HCT116 (cell line): ENCODE data around the gene HIPK2. TPM values are rescaled to one million over a fixed set of nuclear protein-coding genes. Genes with fewer than 3 reads are reported as not detected.

Experiments
- ATAC-seq: fragments of 200-7000 bp; cut with Tn5 transposase; 2 replicates; pipeline ENCODE4 v1.9.1; 2020; ENCODE audit warnings: mild to moderate bottlenecking, moderate library complexity
- BruUV-seq: library from RNA; stranded (reverse); fragments of 400-500 nt; replicated peaks from 2 replicates; lab custom pipeline; 2021; lab: Mats Ljungman, UMichigan
- CTCF ChIA-PET: fragments of 300-600 bp; sonication (Branson Sonifier 250); formaldehyde crosslinking; loops from one replicate; lab custom pipeline; 2021; ENCODE audit warnings: antibody characterized with exemption; lab: Charles Lee
- POLR2A ChIA-PET: fragments of 300-600, 350-600 bp; sonication (Branson Sonifier 250); formaldehyde crosslinking; loops from one replicate; lab custom pipeline; 2021; ENCODE audit warnings: antibody characterized with exemption; lab: Charles Lee
- RAD21 ChIA-PET, 2 experiments: fragments of 300-600 bp; sonication (Branson Sonifier 250); formaldehyde crosslinking; loops; one replicate each; lab custom pipeline; 2023; ENCODE audit warnings: low total read pairs in 2 of 2; ENCODE audit not compliant: uncharacterized antibody in 2 of 2, unreplicated experiment in 2 of 2, low non-redundant PET in 1 of 2; lab: Charles Lee
- DNase-seq: peaks from one replicate; pipeline ENCODE4 v3.0.0-alpha.2; 2010; ENCODE audit warnings: low read depth, low spot score
- H2AFZ ChIP-seq: fragments of 200-600 bp; shearing (Covaris generic), sonication (generic); 2 replicates; pipeline ENCODE4 v1.6.1; 2017; ENCODE audit warnings: low read depth, mixed run types, mixed read lengths, antibody characterized with exemption, low read length; ENCODE audit not compliant: poor library complexity, severe bottlenecking
- H3K27ac ChIP-seq: 2 replicates; pipeline ENCODE4 v1.5.1; 2012; ENCODE audit warnings: low read depth, low read length
- H3K27me3 ChIP-seq: fragments of 200-600 bp; sonication (generic); 2 replicates; pipeline ENCODE4 v1.6.1; 2016; ENCODE audit warnings: mixed run types, low read length, mixed read lengths; ENCODE audit not compliant: insufficient read depth
- H3K36me3 ChIP-seq, 2 experiments: fragments of 200-500 bp in 1 of 2; fragments of 200-600 bp in 1 of 2; sonication (Bioruptor generic) in 1 of 2; sonication (generic) in 1 of 2; 2 replicates each; pipeline versions ENCODE4 v1.5.1 to v1.6.1; 2014 to 2016; ENCODE audit warnings: low read length in 2 of 2, inconsistent platforms in 1 of 2, mixed read lengths in 1 of 2, mixed run types in 1 of 2; ENCODE audit not compliant: insufficient read depth in 2 of 2, control insufficient read depth in 1 of 2
- H3K4me1 ChIP-seq, 2 experiments: fragments of 200-600 bp in 1 of 2; sonication (generic) in 1 of 2; 2 replicates each; pipeline versions ENCODE4 v1.5.1 to v1.6.1; 2012 to 2017; ENCODE audit warnings: low read length in 2 of 2, inconsistent platforms in 1 of 2, mild to moderate bottlenecking in 1 of 2, mixed read lengths in 1 of 2, mixed run types in 1 of 2, moderate library complexity in 1 of 2; ENCODE audit not compliant: insufficient read depth in 2 of 2, control insufficient read depth in 1 of 2
- H3K4me2 ChIP-seq: fragments of 200-600 bp; sonication (generic); 2 replicates; pipeline ENCODE4 v1.6.1; 2017; ENCODE audit warnings: mixed run types, low read length, mixed read lengths
- H3K4me3 ChIP-seq, 2 experiments: fragments of 200-600 bp in 1 of 2; sonication (generic) in 1 of 2; replicated peaks in 1 of 2; 2 replicates each; pipeline ENCODE4 v1.5.1; 2011 to 2016; ENCODE audit warnings: low read length in 2 of 2, control low read depth in 1 of 2, low read depth in 1 of 2, mild to moderate bottlenecking in 1 of 2, mixed read lengths in 1 of 2, mixed run types in 1 of 2
- H3K79me2 ChIP-seq: fragments of 200-600 bp; sonication (generic); 2 replicates; pipeline ENCODE4 v1.6.1; 2017; ENCODE audit warnings: mild to moderate bottlenecking, mixed run types, low read length, moderate library complexity, mixed read lengths; ENCODE audit not compliant: insufficient read depth
- H3K9ac ChIP-seq: fragments of 200-600 bp; sonication (generic); 2 replicates; pipeline ENCODE4 v1.6.1; 2016; ENCODE audit warnings: low read length, mixed read lengths
- H3K9me2 ChIP-seq: fragments of 200-600 bp; sonication (generic), shearing (Covaris generic); 2 replicates; pipeline ENCODE4 v1.6.1; 2017; ENCODE audit warnings: mixed run types, mild to moderate bottlenecking, moderate library complexity; ENCODE audit not compliant: insufficient read depth
- H3K9me3 ChIP-seq, 2 experiments: fragments of 200-500 bp in 1 of 2; fragments of 200-600 bp in 1 of 2; sonication (Bioruptor generic) in 1 of 2; sonication (generic) in 1 of 2; 2 replicates each; pipeline ENCODE4 v1.6.1; 2014 to 2017; ENCODE audit warnings: low read length in 2 of 2, mixed read lengths in 2 of 2, inconsistent platforms in 1 of 2, low read depth in 1 of 2, mild to moderate bottlenecking in 1 of 2, mixed run types in 1 of 2, moderate library complexity in 1 of 2; ENCODE audit not compliant: control insufficient read depth in 1 of 2, insufficient read depth in 1 of 2
- H4K20me1 ChIP-seq: fragments of 200-600 bp; sonication (generic), shearing (Covaris generic); 2 replicates; pipeline ENCODE4 v1.6.1; 2017; ENCODE audit warnings: mixed run types, mild to moderate bottlenecking, moderate library complexity; ENCODE audit not compliant: insufficient read depth
- CBX3 ChIP-seq: IDR thresholded peaks from 2 replicates; pipeline ENCODE4 v1.6.1; 2012; ENCODE audit warnings: low read depth
- CEBPB ChIP-seq: IDR thresholded peaks from 2 replicates; pipeline ENCODE4 v1.6.1; 2012; ENCODE audit warnings: low read depth
- CTCF ChIP-seq, 3 experiments: fragments of 200-600 bp in 1 of 3; sonication (generic) in 1 of 3; IDR thresholded peaks in 2 of 3; conservative IDR thresholded peaks in 1 of 3; 2 replicates each; pipeline ENCODE4 v1.5.1; 2012 to 2017; ENCODE audit warnings: low read depth in 2 of 3, low read length in 2 of 3, antibody characterized with exemption in 1 of 3, borderline replicate concordance in 1 of 3, control low read depth in 1 of 3, mild to moderate bottlenecking in 1 of 3, mixed read lengths in 1 of 3, mixed run types in 1 of 3, moderate library complexity in 1 of 3; ENCODE audit not compliant: insufficient read depth in 1 of 3
- ELF1 ChIP-seq: IDR thresholded peaks from 2 replicates; pipeline ENCODE4 v1.6.1; 2012; ENCODE audit warnings: low read depth, borderline replicate concordance
- EZH2phosphoT487 ChIP-seq: fragments of 200-600 bp; IDR thresholded peaks from 2 replicates; pipeline ENCODE4 v1.6.1; 2018; ENCODE audit warnings: antibody characterized with exemption, borderline replicate concordance
- FOSL1 ChIP-seq: IDR thresholded peaks from 2 replicates; pipeline ENCODE4 v1.6.1; 2012; ENCODE audit warnings: low read depth
- JUND ChIP-seq: IDR thresholded peaks from 2 replicates; pipeline ENCODE4 v1.6.1; 2012
- POLR2AphosphoS5 ChIP-seq: IDR thresholded peaks from 2 replicates; pipeline ENCODE4 v1.6.1; 2011; ENCODE audit warnings: mild to moderate bottlenecking, low read depth, low read length, moderate library complexity
- RAD21 ChIP-seq: IDR thresholded peaks from 2 replicates; pipeline ENCODE4 v1.6.1; 2012; ENCODE audit warnings: low read depth, mild to moderate bottlenecking
- REST ChIP-seq: IDR thresholded peaks from 2 replicates; pipeline ENCODE4 v1.6.1; 2012; ENCODE audit warnings: low read depth
- SIN3A ChIP-seq: IDR thresholded peaks from 2 replicates; pipeline ENCODE4 v1.6.1; 2012; ENCODE audit warnings: low read depth
- TCF7L2 ChIP-seq: IDR thresholded peaks from 2 replicates; pipeline ENCODE4 v1.7.0; 2011; ENCODE audit warnings: borderline replicate concordance, inconsistent platforms; ENCODE audit not compliant: insufficient read depth, insufficient read length; ENCODE audit errors: extremely low read depth
- YY1 ChIP-seq: IDR thresholded peaks from 2 replicates; pipeline ENCODE4 v1.6.1; 2011; ENCODE audit warnings: low read length, low read depth, moderate library complexity, mild to moderate bottlenecking; ENCODE audit not compliant: insufficient replicate concordance; ENCODE audit errors: extremely low read depth
- ZBTB33 ChIP-seq: IDR thresholded peaks from 2 replicates; pipeline ENCODE4 v1.6.1; 2011; ENCODE audit warnings: mild to moderate bottlenecking, low read length, moderate library complexity; ENCODE audit not compliant: insufficient replicate concordance; ENCODE audit errors: extremely low read depth
- ZFX ChIP-seq: fragments of 450-650 bp; IDR thresholded peaks from 2 replicates; pipeline ENCODE4 v1.6.1; 2017
- ZNF274 ChIP-seq: fragments of 200-500 bp; sonication (Bioruptor generic); IDR thresholded peaks from 2 replicates; pipeline ENCODE4 v1.6.1; 2014; ENCODE audit warnings: mild to moderate bottlenecking, low read depth, low read length, inconsistent platforms
- intact Hi-C: fragments of 100-400 bp; cut with micrococcal nuclease; formaldehyde crosslinking; loops from 2 replicates; pipeline ENCODE4 v1.10.0; 2022
- total RNA-seq: library from RNA; stranded (reverse); gene quantifications from one replicate; pipeline ENCODE4 v1.2.1, GENCODE V29; 2021; ENCODE audit not compliant: unreplicated experiment

The HIPK2 gene
- total RNA-seq, 1 experiment from 2014 or later: 49.5 TPM

- TF ChIP-seq REST: no peak
- no peak for TF ChIP-seq YY1
- no peak for TF ChIP-seq JUND
- TF ChIP-seq ELF1: no peak
- TF ChIP-seq SIN3A: no peak
- TF ChIP-seq CEBPB: no peak
Observed at GRCh38 chr7:139741789-139742344, 35.9 kb downstream of the HIPK2 start (continued).

- H3K9me3 ChIP-seq: no peaks in the 10 kb centered on the region
- no peaks in the 10 kb centered on the region for H3K9me2 ChIP-seq
- no peak overlapping the region for H3K4me3 ChIP-seq
- BruUV-seq: no TSS peak
- TF ChIP-seq YY1 (no peak), CTCF (IDR thresholded peaks at IDR 0.05 in 2 of 3, conservative IDR thresholded peaks at IDR 0.05 in 1 of 3; ENCODE audit: borderline replicate concordance in 1 of 3, insufficient read depth in 1 of 3, low read depth in 2 of 3, low read length in 2 of 3) (no peak), POLR2AphosphoS5 (no peak), ZFX (no peak), ZBTB33 (no peak), EZH2phosphoT487 (no peak), SIN3A (no peak), ZNF274 (no peak), TCF7L2 (no peak), RAD21 (no peak), CBX3 (no peak), ELF1 (no peak), FOSL1 (no peak), JUND (no peak)
- H4K20me1 ChIP-seq: no peaks in the 10 kb centered on the region
- no peak for ATAC-seq
- intact Hi-C loops: no loop called here
- no peak overlapping the region for H3K27ac ChIP-seq
- no peak for DNase-seq
- ChIA-PET RAD21 (no interaction called here), POLR2A (no interaction called here), CTCF (no interaction called here)
- H3K4me2 ChIP-seq: no peak overlapping the region
- no peaks in the 10 kb centered on the region for H3K27me3 ChIP-seq
- no peaks in the 10 kb centered on the region for H3K36me3 ChIP-seq
- H3K79me2 ChIP-seq: peaks cover 59% of the 10 kb centered on the region
- H3K9ac ChIP-seq: no peak overlapping the region
- H2AFZ ChIP-seq: no peak overlapping the region
- H3K4me1 ChIP-seq: no peaks in the 10 kb centered on the region
Observed at GRCh38 chr7:139741239-139741638, 36.6 kb downstream of the HIPK2 start.
